ENCODE results near the gene NEUROG1.
"Not testable (repeated sequence)": the region's sequence is repeated elsewhere in the genome, so short reads cannot be mapped to it uniquely, and the experiment has no call there.

The NEUROG1 gene

GRCh38 chr5:135537745-135538144 is 2.0 kb upstream of the NEUROG1 start:
- H3K4me3 ChIP-seq (ENCODE audit: low read length), result no peak overlapping the region
- DNase-seq (ENCODE audit: low read depth), result no peak
- TF ChIP-seq CTCF (conservative IDR thresholded peaks at IDR 0.05; ENCODE audit: low read depth, low read length), result no peak

- no peak overlapping the region for H3K4me3 ChIP-seq (ENCODE audit: low read length)
- no peak for DNase-seq (ENCODE audit: low read depth)
- TF ChIP-seq CTCF (conservative IDR thresholded peaks at IDR 0.05; ENCODE audit: low read depth, low read length), result no peak
Measured at GRCh38 chr5:135537271-135537670, 1.5 kb upstream of the NEUROG1 start.

DNA sequence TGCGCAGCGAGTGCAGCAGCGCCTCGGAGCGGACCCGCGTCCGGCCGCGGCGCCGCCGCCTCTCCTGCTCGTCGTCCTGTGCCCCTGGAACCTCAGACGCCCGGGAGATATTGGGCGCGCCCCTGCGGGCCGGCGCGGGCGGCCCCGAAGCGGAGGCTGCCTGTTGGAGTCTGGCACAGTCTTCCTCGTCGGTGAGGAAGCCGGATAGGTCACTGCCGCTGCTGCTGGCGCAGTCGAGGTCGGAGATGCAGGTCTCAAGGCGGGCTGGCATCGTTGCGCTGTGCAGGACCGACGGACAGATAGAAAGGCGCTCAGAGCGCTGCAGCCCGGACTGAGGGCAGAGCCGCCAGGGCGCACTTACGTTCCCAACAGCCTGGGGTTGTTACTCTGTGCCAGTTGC is 344 bp downstream of the NEUROG1 start:
- H3K4me3 ChIP-seq (ENCODE audit: low read length), result no peak overlapping the region
- no peak for TF ChIP-seq CTCF (conservative IDR thresholded peaks at IDR 0.05; ENCODE audit: low read depth, low read length)
- no peak for DNase-seq (ENCODE audit: low read depth)

GRCh38 chr5:135534609-135535419 is 950 bp downstream of the NEUROG1 start:
- TF ChIP-seq CTCF (conservative IDR thresholded peaks at IDR 0.05; ENCODE audit: low read depth, low read length), result peak; percentile 18
- DNase-seq (ENCODE audit: low read depth), result no peak
- no peak overlapping the region for H3K4me3 ChIP-seq (ENCODE audit: low read length)

DNA sequence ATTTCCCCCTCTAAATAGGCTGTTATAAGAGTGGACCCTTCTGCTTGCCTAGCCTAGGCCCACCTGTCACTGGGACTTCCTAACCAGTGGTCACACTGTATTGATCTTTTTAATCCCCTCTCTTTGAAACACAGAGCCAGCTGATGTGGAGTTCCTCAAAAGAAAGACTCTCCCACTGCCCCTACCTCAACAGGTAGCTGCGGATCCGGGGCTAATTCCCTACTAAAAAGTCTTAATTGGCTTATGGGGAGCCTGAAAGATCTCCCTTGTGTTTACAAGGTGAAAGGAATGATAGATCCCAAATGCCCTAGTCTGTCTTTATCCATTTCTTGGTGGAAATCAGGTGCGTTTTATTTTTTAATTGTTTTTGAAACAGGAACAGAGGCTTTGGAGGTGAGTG is 2.0 kb downstream of the NEUROG1 start:
- TF ChIP-seq CTCF (conservative IDR thresholded peaks at IDR 0.05; ENCODE audit: low read depth, low read length), result no peak
- no peak for DNase-seq (ENCODE audit: low read depth)
- H3K4me3 ChIP-seq (ENCODE audit: low read length), result no peak overlapping the region

DNA sequence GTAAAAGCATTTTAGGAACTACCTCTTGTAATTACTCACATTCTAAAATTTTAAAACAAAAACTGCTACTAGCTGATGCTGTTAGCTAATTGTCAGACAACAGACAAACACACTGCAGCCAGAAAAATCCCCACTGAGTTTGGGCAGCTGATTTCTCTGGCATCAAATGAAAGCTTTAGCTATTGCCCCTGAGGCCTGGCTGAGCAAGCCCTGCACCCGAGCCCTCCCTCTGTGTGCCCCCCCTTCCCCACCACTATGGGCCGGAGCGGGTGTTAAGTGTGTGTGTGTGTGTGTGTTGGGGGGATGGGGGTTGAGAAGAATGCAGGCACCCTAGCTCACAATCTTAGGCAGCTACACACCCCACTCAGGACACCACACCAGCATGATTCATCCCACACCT is 2.4 kb downstream of the NEUROG1 start:
- H3K4me3 ChIP-seq (ENCODE audit: low read length), result no peak overlapping the region
- no peak for DNase-seq (ENCODE audit: low read depth)
- TF ChIP-seq CTCF (conservative IDR thresholded peaks at IDR 0.05; ENCODE audit: low read depth, low read length), result no peak

- not testable (repeated sequence) for DNase-seq (ENCODE audit: low read depth)
Measured at GRCh38 chr5:135529576-135529975, 6.2 kb downstream of the NEUROG1 start.

More at GRCh38 chr5:135529576-135529975, 6.2 kb downstream of the NEUROG1 start:
- not testable (repeated sequence) for H3K4me3 ChIP-seq (ENCODE audit: low read length)

Measured in retinal pigment epithelial cell (primary cell).